Bronchial epithelial cell (primary cell): ENCODE results near the gene EFCAB6. TPM values are rescaled to one million over a fixed set of nuclear protein-coding genes. Genes with fewer than 3 reads are reported as not detected.

Experiments
- DNase-seq: peaks from one replicate; pipeline ENCODE4 v3.0.0-alpha.2; 2010; ENCODE audit warnings: low read depth
- FAIRE-seq: peaks from 2 replicates; lab custom pipeline; 2011; peaks lifted over from hg19 to GRCh38; lab: Jason Lieb, UNC
- H3K27me3 ChIP-seq: 2 replicates; pipeline ENCODE4 v1.5.1; 2011; ENCODE audit warnings: low read length; ENCODE audit not compliant: control insufficient read depth, insufficient read depth
- H3K36me3 ChIP-seq: 2 replicates; pipeline ENCODE4 v1.5.1; 2011; ENCODE audit warnings: low read length; ENCODE audit not compliant: control insufficient read depth, insufficient read depth
- H3K4me3 ChIP-seq: 2 replicates; pipeline ENCODE4 v1.5.1; 2011; ENCODE audit warnings: mild to moderate bottlenecking, low read depth, low read length, control low read depth
- total RNA-seq: library from RNA; depleted of rRNA; stranded (reverse); fragments of >200 nt; gene quantifications from 2 replicates; pipeline ENCODE4 v1.2.1, GENCODE V29; 2014
- TF ChIP-seq, protein P1 (sequence below): IDR thresholded peaks from 2 replicates; pipeline ENCODE4 v1.5.1; 2011; ENCODE audit warnings: mild to moderate bottlenecking, moderate library complexity, low read length, control low read depth, inconsistent platforms; ENCODE audit not compliant: insufficient read depth, severe bottlenecking

The EFCAB6 gene, protein sequence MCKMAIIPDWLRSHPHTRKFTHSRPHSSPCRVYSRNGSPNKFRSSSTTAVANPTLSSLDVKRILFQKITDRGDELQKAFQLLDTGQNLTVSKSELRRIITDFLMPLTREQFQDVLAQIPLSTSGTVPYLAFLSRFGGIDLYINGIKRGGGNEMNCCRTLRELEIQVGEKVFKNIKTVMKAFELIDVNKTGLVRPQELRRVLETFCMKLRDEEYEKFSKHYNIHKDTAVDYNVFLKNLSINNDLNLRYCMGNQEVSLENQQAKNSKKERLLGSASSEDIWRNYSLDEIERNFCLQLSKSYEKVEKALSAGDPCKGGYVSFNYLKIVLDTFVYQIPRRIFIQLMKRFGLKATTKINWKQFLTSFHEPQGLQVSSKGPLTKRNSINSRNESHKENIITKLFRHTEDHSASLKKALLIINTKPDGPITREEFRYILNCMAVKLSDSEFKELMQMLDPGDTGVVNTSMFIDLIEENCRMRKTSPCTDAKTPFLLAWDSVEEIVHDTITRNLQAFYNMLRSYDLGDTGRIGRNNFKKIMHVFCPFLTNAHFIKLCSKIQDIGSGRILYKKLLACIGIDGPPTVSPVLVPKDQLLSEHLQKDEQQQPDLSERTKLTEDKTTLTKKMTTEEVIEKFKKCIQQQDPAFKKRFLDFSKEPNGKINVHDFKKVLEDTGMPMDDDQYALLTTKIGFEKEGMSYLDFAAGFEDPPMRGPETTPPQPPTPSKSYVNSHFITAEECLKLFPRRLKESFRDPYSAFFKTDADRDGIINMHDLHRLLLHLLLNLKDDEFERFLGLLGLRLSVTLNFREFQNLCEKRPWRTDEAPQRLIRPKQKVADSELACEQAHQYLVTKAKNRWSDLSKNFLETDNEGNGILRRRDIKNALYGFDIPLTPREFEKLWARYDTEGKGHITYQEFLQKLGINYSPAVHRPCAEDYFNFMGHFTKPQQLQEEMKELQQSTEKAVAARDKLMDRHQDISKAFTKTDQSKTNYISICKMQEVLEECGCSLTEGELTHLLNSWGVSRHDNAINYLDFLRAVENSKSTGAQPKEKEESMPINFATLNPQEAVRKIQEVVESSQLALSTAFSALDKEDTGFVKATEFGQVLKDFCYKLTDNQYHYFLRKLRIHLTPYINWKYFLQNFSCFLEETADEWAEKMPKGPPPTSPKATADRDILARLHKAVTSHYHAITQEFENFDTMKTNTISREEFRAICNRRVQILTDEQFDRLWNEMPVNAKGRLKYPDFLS (N-terminal part only)
- 0.26 and 0.64 TPM in 2 replicates for total RNA-seq

DNA sequence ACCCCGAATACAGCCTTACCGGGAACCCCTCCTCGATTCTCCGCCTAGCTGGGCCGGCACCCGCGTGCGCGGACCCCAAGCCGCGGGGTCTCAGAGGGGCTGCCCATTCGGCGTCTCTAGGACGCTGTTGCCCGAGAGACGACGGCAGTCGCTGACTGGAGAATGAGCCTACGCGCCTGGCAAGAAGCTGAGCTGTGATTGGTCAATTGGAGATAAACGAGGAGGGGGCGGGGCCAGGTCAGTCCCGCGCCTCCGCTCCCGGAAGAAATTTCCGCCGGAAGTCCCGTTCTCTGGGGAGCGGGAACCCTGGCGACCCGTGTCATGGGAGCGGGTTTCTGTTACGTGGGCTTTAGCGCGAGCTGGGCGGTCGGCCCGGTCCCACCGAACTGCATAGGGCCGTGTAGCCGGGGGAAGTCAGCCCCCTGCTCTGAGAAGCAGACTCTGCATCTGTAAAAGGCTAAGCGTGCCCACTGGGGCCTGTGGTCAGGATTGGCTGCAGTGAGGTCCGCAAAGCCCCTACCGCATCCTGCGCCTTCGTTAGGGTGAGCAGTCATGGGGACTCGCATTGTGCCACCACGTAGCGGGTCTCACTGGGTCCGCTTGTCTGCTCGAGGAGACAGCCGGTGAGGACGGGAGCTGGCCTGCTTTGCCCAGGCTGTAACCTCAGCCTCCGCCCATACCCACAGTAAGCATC, at the start of gene EFCAB6:
Gene EFCAB6, minus strand, starts transcription at position 157 of the 694 bp plus-strand sequence. CDS start 29,987 bp downstream, outside the sequence.
- peak; percentile 7 for FAIRE-seq
- peak; percentile 74 for DNase-seq
- TF ChIP-seq, protein P1, sequence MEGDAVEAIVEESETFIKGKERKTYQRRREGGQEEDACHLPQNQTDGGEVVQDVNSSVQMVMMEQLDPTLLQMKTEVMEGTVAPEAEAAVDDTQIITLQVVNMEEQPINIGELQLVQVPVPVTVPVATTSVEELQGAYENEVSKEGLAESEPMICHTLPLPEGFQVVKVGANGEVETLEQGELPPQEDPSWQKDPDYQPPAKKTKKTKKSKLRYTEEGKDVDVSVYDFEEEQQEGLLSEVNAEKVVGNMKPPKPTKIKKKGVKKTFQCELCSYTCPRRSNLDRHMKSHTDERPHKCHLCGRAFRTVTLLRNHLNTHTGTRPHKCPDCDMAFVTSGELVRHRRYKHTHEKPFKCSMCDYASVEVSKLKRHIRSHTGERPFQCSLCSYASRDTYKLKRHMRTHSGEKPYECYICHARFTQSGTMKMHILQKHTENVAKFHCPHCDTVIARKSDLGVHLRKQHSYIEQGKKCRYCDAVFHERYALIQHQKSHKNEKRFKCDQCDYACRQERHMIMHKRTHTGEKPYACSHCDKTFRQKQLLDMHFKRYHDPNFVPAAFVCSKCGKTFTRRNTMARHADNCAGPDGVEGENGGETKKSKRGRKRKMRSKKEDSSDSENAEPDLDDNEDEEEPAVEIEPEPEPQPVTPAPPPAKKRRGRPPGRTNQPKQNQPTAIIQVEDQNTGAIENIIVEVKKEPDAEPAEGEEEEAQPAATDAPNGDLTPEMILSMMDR: no peak
- Histone ChIP-seq H3K27me3 (no peaks in the 10 kb centered on the region), H3K36me3 (no peaks in the 10 kb centered on the region), H3K4me3 (peak within 1 kb of the TSS; percentile 90)

DNA sequence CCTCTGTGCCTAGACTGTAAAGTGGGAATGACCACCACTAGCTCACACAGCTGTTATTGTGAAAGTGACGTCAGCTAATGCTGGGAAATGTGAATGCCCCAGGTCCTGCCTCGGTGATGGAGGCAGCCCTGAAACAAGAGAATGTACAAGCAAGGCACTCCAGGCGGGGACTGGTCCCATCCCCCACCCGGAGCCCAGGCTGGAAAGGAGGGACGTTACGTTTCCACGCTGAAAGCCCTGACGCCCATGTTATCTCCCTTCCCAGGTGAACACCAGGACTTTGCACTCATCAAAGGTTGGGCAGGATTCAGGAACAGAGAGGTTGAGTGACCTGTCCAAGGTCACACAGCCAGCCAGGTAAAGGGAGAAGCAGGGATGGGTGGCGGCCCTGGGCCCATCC, 49.4 kb upstream of the EFCAB6 start:
- Histone ChIP-seq H3K36me3 (no peaks in the 10 kb centered on the region), H3K27me3 (peaks cover 8% of the 10 kb centered on the region), H3K4me3 (no peak overlapping the region)
- no peak for DNase-seq
- TF ChIP-seq, protein P1: no peak
- no peak for FAIRE-seq

DNA sequence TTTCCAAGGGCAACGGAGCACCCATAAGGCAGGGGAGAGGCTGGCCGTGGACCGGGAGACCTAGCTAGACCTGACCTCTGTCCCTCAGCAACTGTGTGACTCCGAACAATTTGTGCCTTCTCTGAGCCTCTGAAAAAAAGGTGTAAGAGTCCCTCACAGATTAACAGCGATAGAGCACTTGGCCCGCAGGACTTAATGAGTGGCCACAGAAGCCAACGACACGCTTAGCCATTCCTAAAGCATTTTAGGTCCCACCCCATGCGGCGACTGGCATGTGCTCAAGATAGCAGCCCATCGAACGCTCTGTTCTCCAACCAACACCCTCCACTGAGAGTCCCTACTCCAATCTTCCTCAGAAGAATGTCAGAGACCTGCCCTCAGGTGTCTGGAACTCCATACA, 48.7 kb upstream of the EFCAB6 start:
- H3K36me3 ChIP-seq: no peaks in the 10 kb centered on the region
- H3K4me3 ChIP-seq: no peak overlapping the region
- DNase-seq (no peak), FAIRE-seq (no peak)
- TF ChIP-seq, protein P1: no peak
- peaks cover 8% of the 10 kb centered on the region for H3K27me3 ChIP-seq

DNA sequence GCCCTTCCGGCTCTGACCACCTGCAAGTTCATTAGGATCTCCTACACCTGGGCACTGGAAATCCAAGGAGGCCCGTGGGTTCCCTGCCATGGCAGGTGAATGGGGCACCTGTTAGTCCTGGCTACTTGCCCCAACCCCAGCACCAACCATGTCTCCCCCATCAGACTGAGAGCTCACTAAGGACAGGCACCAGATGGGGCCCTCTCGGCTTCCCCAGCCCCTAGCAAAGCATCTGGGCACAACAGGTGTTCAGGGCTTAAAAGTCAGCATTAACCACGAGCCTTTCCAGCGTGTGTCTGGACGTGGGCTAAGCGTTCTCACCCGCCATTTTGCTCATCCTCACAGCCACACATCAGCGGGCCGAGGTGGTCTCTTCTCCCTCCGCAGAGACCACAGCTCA, 48.0 kb upstream of the EFCAB6 start:
- Histone ChIP-seq H3K36me3 (no peaks in the 10 kb centered on the region), H3K4me3 (no peak overlapping the region), H3K27me3 (peaks cover 8% of the 10 kb centered on the region)
- TF ChIP-seq, protein P1: no peak
- no peak for DNase-seq
- no peak for FAIRE-seq

DNA sequence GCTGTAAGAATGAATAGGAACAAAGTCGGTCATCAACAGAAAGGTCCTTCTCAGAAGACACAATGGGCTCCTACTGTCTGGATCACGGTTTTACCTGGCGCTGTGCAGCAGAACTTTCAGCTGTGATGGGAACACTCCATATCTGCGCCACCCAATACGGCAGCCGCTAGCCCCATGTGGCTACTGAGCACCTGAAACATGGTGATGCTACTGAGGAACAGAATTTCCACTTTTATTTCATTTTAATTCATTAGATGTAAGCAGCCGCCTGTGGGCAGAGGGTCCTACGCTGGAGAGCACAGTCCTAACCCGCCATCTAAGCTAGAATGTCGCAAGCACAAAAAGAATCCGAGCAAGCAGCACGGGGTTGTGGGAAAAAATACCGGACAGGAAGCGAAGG, 47.5 kb upstream of the EFCAB6 start:
- DNase-seq (no peak), FAIRE-seq (no peak)
- TF ChIP-seq, protein P1: no peak
- Histone ChIP-seq H3K4me3 (no peak overlapping the region), H3K27me3 (peaks cover 8% of the 10 kb centered on the region), H3K36me3 (no peaks in the 10 kb centered on the region)
